ENCODE measurements around the gene SHCBP1L. TPM values are rescaled to one million over a fixed set of nuclear protein-coding genes. Genes with fewer than 3 reads are reported as not detected.

SHCBP1L gene
- total RNA-seq, 1 donor from 2014 or later: not detected

- Histone ChIP-seq H3K27me3 (ENCODE audit: control insufficient read depth, insufficient read depth, low read length) (no peaks in the 10 kb centered on the region), H3K4me3 (ENCODE audit: low read depth, low read length) (no peak overlapping the region), H3K36me3 (ENCODE audit: control insufficient read depth, insufficient read depth, low read length) (no peaks in the 10 kb centered on the region)
- FAIRE-seq (no peak), DNase-seq (ENCODE audit: low read depth) (peak; percentile 29)
- TF ChIP-seq CTCF (IDR thresholded peaks at IDR 0.05; ENCODE audit: insufficient read depth, low read length, severe bottlenecking): no peak
These were observed 25.3 kb upstream of the SHCBP1L start for GRCh38 chr1:182978151-182978853.

- no peak for FAIRE-seq
- no peak for TF ChIP-seq CTCF (IDR thresholded peaks at IDR 0.05; ENCODE audit: insufficient read depth, low read length, severe bottlenecking)
- Histone ChIP-seq H3K27me3 (ENCODE audit: control insufficient read depth, insufficient read depth, low read length) (no peaks in the 10 kb centered on the region), H3K4me3 (ENCODE audit: low read depth, low read length) (no peak overlapping the region), H3K36me3 (ENCODE audit: control insufficient read depth, insufficient read depth, low read length) (no peaks in the 10 kb centered on the region)
- peak; percentile 58 for DNase-seq (ENCODE audit: low read depth)
These were observed 24.5 kb upstream of the SHCBP1L start for GRCh38 chr1:182977480-182977879.

- peak; percentile 22 for DNase-seq (ENCODE audit: low read depth)
- peak; percentile 7 for FAIRE-seq
- no peaks in the 10 kb centered on the region for H3K36me3 ChIP-seq (ENCODE audit: control insufficient read depth, insufficient read depth, low read length)
- H3K27me3 ChIP-seq (ENCODE audit: control insufficient read depth, insufficient read depth, low read length): no peaks in the 10 kb centered on the region
- H3K4me3 ChIP-seq (ENCODE audit: low read depth, low read length): no peak overlapping the region
- TF ChIP-seq CTCF (IDR thresholded peaks at IDR 0.05; ENCODE audit: insufficient read depth, low read length, severe bottlenecking): no peak
These were observed 21.7 kb upstream of the SHCBP1L start for GRCh38 chr1:182974506-182975191.

- no peaks in the 10 kb centered on the region for H3K27me3 ChIP-seq (ENCODE audit: control insufficient read depth, insufficient read depth, low read length)
- TF ChIP-seq CTCF (IDR thresholded peaks at IDR 0.05; ENCODE audit: insufficient read depth, low read length, severe bottlenecking): no peak
- no peaks in the 10 kb centered on the region for H3K36me3 ChIP-seq (ENCODE audit: control insufficient read depth, insufficient read depth, low read length)
- no peak overlapping the region for H3K4me3 ChIP-seq (ENCODE audit: low read depth, low read length)
- no peak for DNase-seq (ENCODE audit: low read depth)
- no peak for FAIRE-seq
These were observed 19.9 kb upstream of the SHCBP1L start for GRCh38 chr1:182972829-182973228.

GRCh38 chr1:182972231-182972630 is 19.3 kb upstream of the SHCBP1L start:
- no peak overlapping the region for H3K4me3 ChIP-seq (ENCODE audit: low read depth, low read length)
- FAIRE-seq (no peak), DNase-seq (ENCODE audit: low read depth) (no peak)
- H3K27me3 ChIP-seq (ENCODE audit: control insufficient read depth, insufficient read depth, low read length): no peaks in the 10 kb centered on the region
- no peak for TF ChIP-seq CTCF (IDR thresholded peaks at IDR 0.05; ENCODE audit: insufficient read depth, low read length, severe bottlenecking)
- H3K36me3 ChIP-seq (ENCODE audit: control insufficient read depth, insufficient read depth, low read length): no peaks in the 10 kb centered on the region
